Calu3 (cell line): ENCODE results near the gene NOTO. TPM values are rescaled to one million over a fixed set of nuclear protein-coding genes. Genes with fewer than 3 reads are reported as not detected.
"Not testable (repeated sequence)": the region's sequence is repeated elsewhere in the genome, so short reads cannot be mapped to it uniquely, and the experiment has no call there.

Source experiments
- BruUV-seq: library from RNA; stranded (reverse); fragments of 400-500 nt; replicated peaks from 2 replicates; lab custom pipeline; 2021; lab: Mats Ljungman, UMichigan
- CTCF ChIA-PET: fragments of 300-600 bp; sonication (Branson Sonifier 250); formaldehyde crosslinking; loops from one replicate; lab custom pipeline; 2022; ENCODE audit warnings: antibody characterized with exemption; lab: Charles Lee
- DNase-seq: peaks from one replicate; pipeline ENCODE4 v3.0.0; 2022
- H3K27ac Mint-ChIP-seq: one replicate; pipeline ENCODE4 v1.8.0; 2022; ENCODE audit warnings: mixed read lengths; ENCODE audit not compliant: unreplicated experiment
- H3K27me3 Mint-ChIP-seq: one replicate; pipeline ENCODE4 v1.8.0; 2022; ENCODE audit warnings: mixed read lengths; ENCODE audit not compliant: unreplicated experiment
- H3K36me3 Mint-ChIP-seq: one replicate; pipeline ENCODE4 v1.8.0; 2022; ENCODE audit warnings: mild to moderate bottlenecking, moderate library complexity, mixed read lengths; ENCODE audit not compliant: insufficient read depth, unreplicated experiment
- H3K4me1 Mint-ChIP-seq: one replicate; pipeline ENCODE4 v1.8.0; 2022; ENCODE audit warnings: mild to moderate bottlenecking, low read depth, mixed read lengths; ENCODE audit not compliant: unreplicated experiment
- H3K4me3 Mint-ChIP-seq: one replicate; pipeline ENCODE4 v1.8.0; 2022; ENCODE audit warnings: mild to moderate bottlenecking, low read depth, moderate library complexity, mixed read lengths; ENCODE audit not compliant: unreplicated experiment
- H3K9me3 Mint-ChIP-seq: one replicate; pipeline ENCODE4 v1.8.0; 2022; ENCODE audit warnings: low read depth, mixed read lengths; ENCODE audit not compliant: unreplicated experiment
- intact Hi-C: fragments of 100-400 bp; cut with micrococcal nuclease; formaldehyde crosslinking; loops from one replicate; pipeline ENCODE4 v1.10.0; 2022; ENCODE audit not compliant: unreplicated experiment
- total RNA-seq: library from RNA; stranded (reverse); gene quantifications from 2 replicates; pipeline ENCODE4 v1.2.3, GENCODE V29; 2022
- TF ChIP-seq, protein P1 (sequence below): fragments of 200-600 bp; IDR thresholded peaks from one replicate; pipeline ENCODE4 v1.8.0; 2022; ENCODE audit warnings: antibody characterized with exemption; ENCODE audit not compliant: unreplicated experiment

The NOTO gene
- total RNA-seq, 1 experiment from 2014 or later, result not detected

GRCh38 chr2:73163483-73164367, 38.6 kb upstream of the NOTO start:
- Mint-ChIP-seq H3K27me3 (peaks cover 44% of the 10 kb centered on the region), H3K27ac (no peak overlapping the region), H3K9me3 (no peaks in the 10 kb centered on the region), H3K36me3 (no peaks in the 10 kb centered on the region), H3K4me3 (no peak overlapping the region), H3K4me1 (no peaks in the 10 kb centered on the region)
- DNase-seq, result peak; percentile 80
- no TSS peak for BruUV-seq
- CTCF ChIA-PET, result interaction anchor here (0.7 to 1.0 kb wide), 4 partner anchors 68 to 239 kb away, joined by 5 to 8 read pairs (median 6); no protein-coding TSS in a partner anchor
- TF ChIP-seq, protein P1, sequence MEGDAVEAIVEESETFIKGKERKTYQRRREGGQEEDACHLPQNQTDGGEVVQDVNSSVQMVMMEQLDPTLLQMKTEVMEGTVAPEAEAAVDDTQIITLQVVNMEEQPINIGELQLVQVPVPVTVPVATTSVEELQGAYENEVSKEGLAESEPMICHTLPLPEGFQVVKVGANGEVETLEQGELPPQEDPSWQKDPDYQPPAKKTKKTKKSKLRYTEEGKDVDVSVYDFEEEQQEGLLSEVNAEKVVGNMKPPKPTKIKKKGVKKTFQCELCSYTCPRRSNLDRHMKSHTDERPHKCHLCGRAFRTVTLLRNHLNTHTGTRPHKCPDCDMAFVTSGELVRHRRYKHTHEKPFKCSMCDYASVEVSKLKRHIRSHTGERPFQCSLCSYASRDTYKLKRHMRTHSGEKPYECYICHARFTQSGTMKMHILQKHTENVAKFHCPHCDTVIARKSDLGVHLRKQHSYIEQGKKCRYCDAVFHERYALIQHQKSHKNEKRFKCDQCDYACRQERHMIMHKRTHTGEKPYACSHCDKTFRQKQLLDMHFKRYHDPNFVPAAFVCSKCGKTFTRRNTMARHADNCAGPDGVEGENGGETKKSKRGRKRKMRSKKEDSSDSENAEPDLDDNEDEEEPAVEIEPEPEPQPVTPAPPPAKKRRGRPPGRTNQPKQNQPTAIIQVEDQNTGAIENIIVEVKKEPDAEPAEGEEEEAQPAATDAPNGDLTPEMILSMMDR, result peak; percentile 90
- intact Hi-C loops, result loop anchor here (1.0 to 5.0 kb wide), 3 partner anchors 91 to 271 kb away; partner anchors contain the start of gene SFXN5

GRCh38 chr2:73165978-73166377, 36.4 kb upstream of the NOTO start:
- H3K36me3 Mint-ChIP-seq, CTCF ChIA-PET, H3K27ac Mint-ChIP-seq, H3K4me3 Mint-ChIP-seq, DNase-seq, H3K9me3 Mint-ChIP-seq, H3K4me1 Mint-ChIP-seq, BruUV-seq, intact Hi-C loops: not testable (repeated sequence)
- H3K27me3 Mint-ChIP-seq, result peaks cover 52% of the 10 kb centered on the region

- H3K4me3 Mint-ChIP-seq, H3K4me1 Mint-ChIP-seq, H3K9me3 Mint-ChIP-seq, H3K36me3 Mint-ChIP-seq, CTCF ChIA-PET, DNase-seq, H3K27ac Mint-ChIP-seq, BruUV-seq, intact Hi-C loops: not testable (repeated sequence)
- H3K27me3 Mint-ChIP-seq, result peaks cover 48% of the 10 kb centered on the region
Observed at GRCh38 chr2:73166813-73167212, 35.6 kb upstream of the NOTO start.

GRCh38 chr2:73168348-73168747, 34.0 kb upstream of the NOTO start:
- BruUV-seq, H3K4me3 Mint-ChIP-seq, CTCF ChIA-PET, intact Hi-C loops, DNase-seq, H3K4me1 Mint-ChIP-seq, H3K9me3 Mint-ChIP-seq, H3K27ac Mint-ChIP-seq, H3K36me3 Mint-ChIP-seq: not testable (repeated sequence)
- peaks cover 48% of the 10 kb centered on the region for H3K27me3 Mint-ChIP-seq

DNA sequence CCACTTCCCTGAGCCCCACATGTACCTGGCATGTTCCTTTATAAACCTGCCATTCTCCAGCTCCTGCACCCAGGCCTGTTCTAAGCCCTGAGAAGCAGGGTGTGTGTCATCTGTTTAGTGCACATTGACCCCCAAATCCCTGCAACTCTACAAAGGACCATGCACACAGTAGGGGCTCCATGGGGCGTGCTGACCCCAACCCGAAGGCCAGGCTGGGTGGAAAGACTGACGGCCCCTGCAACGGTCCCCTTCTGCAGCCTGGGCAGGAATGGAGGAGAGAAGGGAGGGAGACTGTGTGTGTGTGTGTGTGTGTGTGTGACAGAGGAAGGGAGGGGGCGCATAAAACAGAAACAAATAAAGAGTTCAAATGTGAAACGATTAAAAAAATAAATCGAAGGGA, 32.0 kb upstream of the NOTO start:
- BruUV-seq, H3K9me3 Mint-ChIP-seq, intact Hi-C loops, H3K27ac Mint-ChIP-seq, CTCF ChIA-PET, H3K36me3 Mint-ChIP-seq, H3K4me1 Mint-ChIP-seq, DNase-seq, H3K4me3 Mint-ChIP-seq: not testable (repeated sequence)
- H3K27me3 Mint-ChIP-seq, result peaks cover 68% of the 10 kb centered on the region

DNA sequence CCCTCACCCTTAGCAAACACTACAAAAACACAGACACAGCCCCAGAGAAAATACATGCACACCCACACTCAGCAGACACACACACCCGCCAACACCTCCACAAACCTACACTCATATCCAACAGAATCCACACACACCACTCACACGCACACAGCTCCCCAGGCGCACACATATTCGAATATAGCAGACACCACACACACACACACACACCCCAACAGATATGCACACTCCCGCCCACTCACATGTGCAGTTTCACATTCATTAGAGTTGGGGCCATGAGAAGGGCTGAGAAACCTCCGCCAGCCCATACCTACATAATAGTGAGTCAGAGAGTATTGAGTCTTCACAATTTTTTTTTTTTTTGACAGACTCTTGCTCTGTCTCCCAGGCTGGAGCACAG, 29.4 kb upstream of the NOTO start:
- no peak overlapping the region for H3K27ac Mint-ChIP-seq
- H3K36me3 Mint-ChIP-seq, result peaks cover 16% of the 10 kb centered on the region
- intact Hi-C loops, result no loop called here
- CTCF ChIA-PET, result no interaction called here
- TF ChIP-seq, protein P1, result no peak
- BruUV-seq, result no TSS peak
- DNase-seq, result no peak
- H3K9me3 Mint-ChIP-seq, result no peaks in the 10 kb centered on the region
- H3K4me1 Mint-ChIP-seq, result peaks cover 9% of the 10 kb centered on the region
- H3K27me3 Mint-ChIP-seq, result peaks cover 87% of the 10 kb centered on the region
- no peak overlapping the region for H3K4me3 Mint-ChIP-seq
